GM06990 (cell line): ENCODE results near the gene EHMT1.

Experiments
- DNase-seq: peaks from one replicate; pipeline ENCODE4 v3.0.0-alpha.2; 2011; ENCODE audit not compliant: insufficient read length; ENCODE audit errors: extremely low read depth
- H3K27me3 ChIP-seq: replicated peaks from 2 replicates; pipeline ENCODE4 v1.6.0; 2011; ENCODE audit warnings: low read length; ENCODE audit not compliant: control insufficient read depth, insufficient read depth
- H3K36me3 ChIP-seq: 2 replicates; pipeline ENCODE4 v1.5.1; 2011; ENCODE audit warnings: low read length; ENCODE audit not compliant: control insufficient read depth, insufficient read depth
- H3K4me3 ChIP-seq: replicated peaks from 2 replicates; pipeline ENCODE4 v1.5.1; 2011; ENCODE audit warnings: low read depth, mild to moderate bottlenecking, control low read depth, low read length
- TF ChIP-seq, protein P1 (sequence below): IDR thresholded peaks from 2 replicates; pipeline ENCODE4 v1.5.1; 2011; ENCODE audit warnings: low read length, control low read depth, mild to moderate bottlenecking, inconsistent platforms; ENCODE audit not compliant: insufficient read depth, poor library complexity, severe bottlenecking

EHMT1 gene

GRCh38 chr9:137820161-137820855, 201.5 kb downstream of the EHMT1 start:
- no peak for DNase-seq
- no peaks in the 10 kb centered on the region for H3K27me3 ChIP-seq
- no peak overlapping the region for H3K4me3 ChIP-seq
- peaks cover 46% of the 10 kb centered on the region for H3K36me3 ChIP-seq
- TF ChIP-seq, protein P1, sequence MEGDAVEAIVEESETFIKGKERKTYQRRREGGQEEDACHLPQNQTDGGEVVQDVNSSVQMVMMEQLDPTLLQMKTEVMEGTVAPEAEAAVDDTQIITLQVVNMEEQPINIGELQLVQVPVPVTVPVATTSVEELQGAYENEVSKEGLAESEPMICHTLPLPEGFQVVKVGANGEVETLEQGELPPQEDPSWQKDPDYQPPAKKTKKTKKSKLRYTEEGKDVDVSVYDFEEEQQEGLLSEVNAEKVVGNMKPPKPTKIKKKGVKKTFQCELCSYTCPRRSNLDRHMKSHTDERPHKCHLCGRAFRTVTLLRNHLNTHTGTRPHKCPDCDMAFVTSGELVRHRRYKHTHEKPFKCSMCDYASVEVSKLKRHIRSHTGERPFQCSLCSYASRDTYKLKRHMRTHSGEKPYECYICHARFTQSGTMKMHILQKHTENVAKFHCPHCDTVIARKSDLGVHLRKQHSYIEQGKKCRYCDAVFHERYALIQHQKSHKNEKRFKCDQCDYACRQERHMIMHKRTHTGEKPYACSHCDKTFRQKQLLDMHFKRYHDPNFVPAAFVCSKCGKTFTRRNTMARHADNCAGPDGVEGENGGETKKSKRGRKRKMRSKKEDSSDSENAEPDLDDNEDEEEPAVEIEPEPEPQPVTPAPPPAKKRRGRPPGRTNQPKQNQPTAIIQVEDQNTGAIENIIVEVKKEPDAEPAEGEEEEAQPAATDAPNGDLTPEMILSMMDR: no peak

GRCh38 chr9:137823986-137824771, 205.4 kb downstream of the EHMT1 start:
- TF ChIP-seq, protein P1: no peak
- Histone ChIP-seq H3K27me3 (no peaks in the 10 kb centered on the region), H3K4me3 (no peak overlapping the region), H3K36me3 (peaks cover 36% of the 10 kb centered on the region)
- no peak for DNase-seq

DNA sequence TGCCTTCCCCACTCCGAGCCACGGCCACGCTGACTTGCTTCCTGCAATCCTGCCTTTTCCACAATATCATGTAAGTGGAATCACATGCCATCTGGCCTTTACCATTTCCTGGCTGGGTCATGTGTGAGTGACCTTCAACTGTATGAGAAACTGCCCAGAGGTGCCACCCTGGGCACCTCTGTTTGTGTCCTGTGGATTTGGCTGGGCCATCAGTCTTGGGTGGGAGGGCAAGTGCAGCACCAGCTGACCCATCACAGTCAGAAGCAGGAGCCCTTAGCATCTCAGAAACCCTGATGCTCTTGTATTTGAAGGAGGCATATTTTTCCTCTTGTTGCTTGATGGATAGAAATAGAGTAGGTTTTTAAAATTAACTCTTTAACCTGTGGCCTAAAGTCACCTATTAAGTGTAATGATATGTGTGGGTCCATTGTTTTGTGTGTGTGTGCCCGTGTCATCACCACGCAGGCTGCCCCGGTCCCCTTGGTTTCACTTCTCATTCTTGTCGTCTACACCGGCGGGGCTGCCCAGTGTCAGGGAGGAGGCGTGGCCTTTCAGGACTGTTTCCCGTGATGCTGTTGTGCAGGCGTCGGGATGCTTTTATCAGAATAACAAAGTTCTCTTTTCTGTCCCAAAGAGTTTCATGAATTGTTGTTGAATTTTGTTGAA, 206.7 kb downstream of the EHMT1 start:
- Histone ChIP-seq H3K27me3 (no peaks in the 10 kb centered on the region), H3K4me3 (no peak overlapping the region), H3K36me3 (peaks cover 33% of the 10 kb centered on the region)
- TF ChIP-seq, protein P1: no peak
- peak; percentile 49 for DNase-seq

GRCh38 chr9:137827908-137828526, 209.2 kb downstream of the EHMT1 start:
- DNase-seq: no peak
- no peaks in the 10 kb centered on the region for H3K27me3 ChIP-seq
- H3K4me3 ChIP-seq: no peak overlapping the region
- TF ChIP-seq, protein P1: no peak
- peaks cover 39% of the 10 kb centered on the region for H3K36me3 ChIP-seq

DNA sequence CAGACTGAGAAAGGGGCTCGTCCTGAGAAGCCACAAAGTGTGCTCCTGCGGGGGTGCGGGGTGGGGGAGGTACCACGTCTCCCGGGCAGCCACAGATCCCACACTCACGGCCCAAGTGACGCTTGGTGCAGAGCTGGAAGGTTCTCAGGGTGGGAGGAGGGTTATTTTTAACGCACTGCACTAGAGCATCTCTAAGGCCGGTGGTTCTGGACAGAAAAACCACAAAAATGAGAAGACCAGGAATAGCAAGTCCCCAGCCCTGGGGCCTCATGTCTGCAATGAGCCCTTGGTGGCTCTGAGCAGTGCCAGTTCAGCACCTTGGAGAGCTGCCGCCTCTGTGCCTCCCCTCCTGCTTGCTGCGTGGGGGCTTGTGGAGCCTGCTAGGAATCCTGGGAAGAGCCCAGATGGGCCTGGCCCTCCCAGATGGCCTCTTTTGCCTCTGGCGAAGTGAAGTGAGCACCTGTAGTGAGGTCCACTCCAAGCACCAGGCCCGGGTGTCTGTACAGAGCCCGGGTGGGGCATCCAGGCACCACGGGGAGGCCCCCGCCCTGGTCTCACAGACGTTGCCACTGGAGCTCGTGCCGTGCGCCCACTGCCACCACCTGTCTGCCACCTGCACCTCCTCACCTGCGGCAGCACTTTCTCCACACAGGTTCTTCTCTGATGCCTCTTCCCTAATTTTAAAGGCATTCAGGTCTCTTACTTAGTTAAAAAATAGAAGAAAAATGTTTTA, 209.9 kb downstream of the EHMT1 start:
- TF ChIP-seq, protein P1: no peak
- H3K4me3 ChIP-seq: no peak overlapping the region
- H3K36me3 ChIP-seq: peaks cover 44% of the 10 kb centered on the region
- no peaks in the 10 kb centered on the region for H3K27me3 ChIP-seq
- DNase-seq: no peak
